22Rv1 (cell line): ENCODE results near the gene POU2F2.

Experiments used
- CTCF ChIP-seq: fragments of 450-650 bp; IDR thresholded peaks from 2 replicates; pipeline ENCODE4 v1.5.1; 2017; ENCODE audit warnings: mild to moderate bottlenecking
- ZFX ChIP-seq: fragments of 450-650 bp; IDR thresholded peaks from 2 replicates; pipeline ENCODE4 v1.6.1; 2017; ENCODE audit warnings: antibody characterized with exemption, borderline replicate concordance

GRCh38 chr19:42089772-42090171, 42.5 kb downstream of the POU2F2 start:
- TF ChIP-seq CTCF = no peak
- no peak for TF ChIP-seq ZFX
